Measurements from ENCODE around the gene G2E3.

DNA sequence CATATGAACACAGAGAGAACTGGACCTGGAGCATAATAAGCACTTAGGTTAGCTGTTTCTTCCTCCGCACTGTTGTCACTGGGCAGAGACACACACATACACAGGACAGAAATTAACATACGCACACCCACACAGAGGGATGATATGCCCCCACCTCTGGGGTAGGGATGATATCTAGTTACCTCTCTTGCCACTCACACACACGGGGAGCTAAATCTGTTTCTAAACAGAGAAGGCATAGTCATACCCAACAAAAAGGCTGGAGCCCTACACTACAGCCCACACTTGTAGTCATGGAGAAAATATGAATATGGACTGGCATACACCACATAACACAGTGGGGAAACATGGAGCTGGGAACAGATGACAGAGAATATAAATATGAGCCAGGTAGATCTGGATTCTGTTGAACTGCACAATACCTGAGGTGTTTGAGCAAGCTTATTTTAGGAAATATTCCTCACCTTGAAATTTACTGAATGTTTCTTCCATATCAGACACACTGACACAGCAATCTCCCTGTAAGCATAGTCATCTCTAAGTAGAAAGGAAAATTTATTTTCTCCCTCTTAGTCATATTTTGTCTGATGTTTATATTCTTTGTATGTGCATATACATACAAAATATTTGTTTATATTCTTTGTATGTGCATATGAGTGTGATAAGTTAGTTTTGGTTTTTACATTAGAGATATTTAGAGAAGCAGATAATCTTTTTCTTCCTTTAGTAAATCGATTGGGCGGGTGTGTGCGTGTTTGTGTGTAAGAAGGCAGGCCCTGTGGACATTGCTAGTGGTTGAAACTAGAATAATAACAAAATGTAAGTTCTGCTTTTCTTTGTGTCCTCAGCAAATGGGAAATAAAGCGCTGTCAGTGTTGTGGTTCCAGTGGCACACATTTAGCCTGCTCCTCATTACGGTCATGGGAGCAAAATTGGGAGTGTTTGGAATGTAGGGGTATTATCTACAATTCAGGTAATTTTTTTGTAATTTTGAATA lies 42.3 kb downstream of the G2E3 start:
- no peak for TF ChIP-seq CTCF (IDR thresholded peaks at IDR 0.05; ENCODE audit: low read depth, low read length)
- no peak for TF ChIP-seq EZH2phosphoT487 (IDR thresholded peaks at IDR 0.05; ENCODE audit: low read depth)
